Vagina (tissue), 2 donors: Measurements from ENCODE around the gene KIF3B.

Source experiments
- POLR2A ChIP-seq, 2 donors: fragments of 450-650 bp; IDR thresholded peaks; one replicate each; pipeline ENCODE4 v1.6.1; 2017; ENCODE audit warnings: antibody characterized with exemption in 2 of 2, mild to moderate bottlenecking in 2 of 2, moderate library complexity in 2 of 2
- TF ChIP-seq, protein P1 (sequence below), 3 experiments: fragments of 450-650 bp in 2 of 3; fragments of 200-600 bp in 1 of 3; sonication (generic) in 1 of 3; IDR thresholded peaks; one replicate each; pipeline ENCODE4 v1.5.1; 2017 to 2019; ENCODE audit warnings: antibody characterized with exemption in 3 of 3, mild to moderate bottlenecking in 2 of 3, moderate library complexity in 2 of 3

DNA sequence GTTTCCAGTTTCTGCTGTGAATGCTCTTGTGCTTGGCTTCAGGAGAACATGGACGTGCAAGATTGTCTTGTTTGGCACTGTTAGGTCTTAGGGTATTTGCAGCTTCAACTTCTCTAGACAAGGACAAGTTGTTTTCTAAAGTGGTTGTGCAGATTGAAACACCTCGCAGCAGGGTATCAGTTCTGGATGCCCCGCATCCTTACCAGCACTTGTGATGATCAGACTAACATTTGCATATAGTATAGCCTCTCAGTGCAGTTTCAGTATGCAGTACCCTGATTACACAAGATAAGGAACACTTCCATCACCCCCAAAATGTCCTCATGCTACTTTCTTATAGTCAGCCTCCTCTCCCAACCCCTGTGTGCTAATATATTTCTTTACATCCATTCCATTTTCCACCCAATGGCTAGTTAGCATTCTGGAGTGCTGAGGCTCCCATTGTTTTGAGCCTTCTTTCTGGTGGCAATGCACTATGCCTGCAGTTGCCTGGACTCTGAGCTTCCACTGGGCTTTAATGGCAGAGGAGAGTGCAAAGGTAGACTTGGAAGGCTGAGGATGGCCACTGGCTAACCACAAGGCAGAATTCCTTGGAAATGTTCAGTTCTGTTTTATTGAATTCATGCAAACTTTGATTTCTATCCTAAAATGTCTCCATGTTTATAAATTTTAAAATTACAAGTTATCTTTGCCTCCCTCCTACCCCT lies 35.4 kb downstream of the KIF3B start:
- TF ChIP-seq, protein P1, sequence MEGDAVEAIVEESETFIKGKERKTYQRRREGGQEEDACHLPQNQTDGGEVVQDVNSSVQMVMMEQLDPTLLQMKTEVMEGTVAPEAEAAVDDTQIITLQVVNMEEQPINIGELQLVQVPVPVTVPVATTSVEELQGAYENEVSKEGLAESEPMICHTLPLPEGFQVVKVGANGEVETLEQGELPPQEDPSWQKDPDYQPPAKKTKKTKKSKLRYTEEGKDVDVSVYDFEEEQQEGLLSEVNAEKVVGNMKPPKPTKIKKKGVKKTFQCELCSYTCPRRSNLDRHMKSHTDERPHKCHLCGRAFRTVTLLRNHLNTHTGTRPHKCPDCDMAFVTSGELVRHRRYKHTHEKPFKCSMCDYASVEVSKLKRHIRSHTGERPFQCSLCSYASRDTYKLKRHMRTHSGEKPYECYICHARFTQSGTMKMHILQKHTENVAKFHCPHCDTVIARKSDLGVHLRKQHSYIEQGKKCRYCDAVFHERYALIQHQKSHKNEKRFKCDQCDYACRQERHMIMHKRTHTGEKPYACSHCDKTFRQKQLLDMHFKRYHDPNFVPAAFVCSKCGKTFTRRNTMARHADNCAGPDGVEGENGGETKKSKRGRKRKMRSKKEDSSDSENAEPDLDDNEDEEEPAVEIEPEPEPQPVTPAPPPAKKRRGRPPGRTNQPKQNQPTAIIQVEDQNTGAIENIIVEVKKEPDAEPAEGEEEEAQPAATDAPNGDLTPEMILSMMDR (IDR thresholded peaks at IDR 0.05): no peak
- TF ChIP-seq POLR2A (IDR thresholded peaks at IDR 0.05): no peak
